HepG2 (cell line): ENCODE results near the gene ARL8B. TPM values are rescaled to one million over a fixed set of nuclear protein-coding genes. Genes with fewer than 3 reads are reported as not detected.

ENCODE experiments used
- CHCHD3 ChIP-seq: sonication (generic); formaldehyde crosslinking; IDR thresholded peaks from 2 replicates; pipeline ENCODE4 v1.8.0; 2022; ENCODE audit warnings: mild to moderate bottlenecking, missing genetic modification reagents, moderate library complexity
- DDIT3 ChIP-seq: sonication (generic); formaldehyde crosslinking; IDR thresholded peaks from 2 replicates; pipeline ENCODE4 v1.4.0; 2020; ENCODE audit warnings: mild to moderate bottlenecking, missing genetic modification reagents
- HDAC2 ChIP-seq: sonication (generic); formaldehyde crosslinking; IDR thresholded peaks from 2 replicates; pipeline ENCODE4 v1.4.0; 2020; ENCODE audit warnings: missing genetic modification reagents
- NAIF1 ChIP-seq: sonication (generic); formaldehyde crosslinking; IDR thresholded peaks from 2 replicates; pipeline ENCODE4 v1.5.0; 2020; ENCODE audit warnings: mild to moderate bottlenecking, missing genetic modification reagents, borderline replicate concordance
- NFIB ChIP-seq: sonication (generic); formaldehyde crosslinking; IDR thresholded peaks from 2 replicates; pipeline ENCODE4 v1.9.0; 2021; ENCODE audit warnings: missing genetic modification reagents, mild to moderate bottlenecking, borderline replicate concordance
- RFXAP ChIP-seq: sonication (generic); formaldehyde crosslinking; IDR thresholded peaks from 2 replicates; pipeline ENCODE4 v1.4.0; 2020; ENCODE audit warnings: missing genetic modification reagents, borderline replicate concordance
- SRSF9 ChIP-seq: fragments of 200-400 bp; formaldehyde crosslinking; IDR thresholded peaks from 2 replicates; pipeline ENCODE4 v1.6.1; 2018; ENCODE audit warnings: borderline replicate concordance, mild to moderate bottlenecking, low read depth, low read length; ENCODE audit not compliant: insufficient read depth, poor library complexity, severe bottlenecking
- XBP1 ChIP-seq: sonication (generic); formaldehyde crosslinking; IDR thresholded peaks from 2 replicates; pipeline ENCODE4 v1.5.0; 2020; ENCODE audit warnings: missing genetic modification reagents
- XRCC5 ChIP-seq: fragments of 200-400 bp; formaldehyde crosslinking; optimal IDR thresholded peaks from 2 replicates; pipeline ENCODE3; 2017; ENCODE audit warnings: mild to moderate bottlenecking, low read length
- ZBTB40 ChIP-seq, 2 experiments: fragments of 450-650 bp in 1 of 2; sonication (generic) in 1 of 2; formaldehyde crosslinking in 1 of 2; IDR thresholded peaks; 2 replicates each; pipeline versions ENCODE4 v1.6.1 to v1.8.0; 2016 to 2022; ENCODE audit warnings: antibody characterized with exemption in 1 of 2, mild to moderate bottlenecking in 1 of 2, missing genetic modification reagents in 1 of 2
- ZC3H4 ChIP-seq: sonication (generic); formaldehyde crosslinking; IDR thresholded peaks from 2 replicates; pipeline ENCODE4 v1.4.0; 2020; ENCODE audit warnings: missing genetic modification reagents, borderline replicate concordance
- ZFYVE20 ChIP-seq: sonication (generic); formaldehyde crosslinking; IDR thresholded peaks from 2 replicates; pipeline ENCODE4 v1.8.0; 2023; ENCODE audit warnings: low read depth, mild to moderate bottlenecking, moderate library complexity, missing genetic modification reagents, borderline replicate concordance
- ZKSCAN1 ChIP-seq: fragments of 150-350 bp; IDR thresholded peaks from 2 replicates; pipeline ENCODE4 v1.6.1; 2014; ENCODE audit warnings: low read length
- ZNF773 ChIP-seq: sonication (generic); formaldehyde crosslinking; IDR thresholded peaks from 2 replicates; pipeline ENCODE4 v1.4.0; 2020; ENCODE audit warnings: missing genetic modification reagents, borderline replicate concordance
- polyA plus RNA-seq, 8 experiments: library from polyadenylated mRNA; depleted of rRNA in 3 of 8; stranded (reverse) in 7 of 8; unstranded in 1 of 8; fragments of >200 nt; fragmentation: Illumina TruSeq in 4 of 8; extraction: Trizol in 4 of 8; gene quantifications; 2 replicates each; pipeline versions ENCODE4 v1.2.1 to v1.2.3, GENCODE V29; 2011 to 2016; ENCODE audit warnings: low read depth in 4 of 8, missing spikeins in 1 of 8, mixed read lengths in 1 of 8; ENCODE audit not compliant: insufficient read depth in 1 of 8
- total RNA-seq, 5 experiments: library from RNA; depleted of rRNA; stranded (reverse); fragments of >200 nt; fragmentation: Illumina TruSeq; extraction: Trizol; gene quantifications; 2 replicates each; pipeline ENCODE4 v1.2.3, GENCODE V29; 2016; ENCODE audit warnings: low read depth in 1 of 5
- TF ChIP-seq, protein P1 (sequence below): sonication (generic); formaldehyde crosslinking; IDR thresholded peaks from 2 replicates; pipeline ENCODE4 v1.9.0; 2021; ENCODE audit warnings: missing genetic modification reagents, borderline replicate concordance
- TF ChIP-seq, protein P2 (sequence below): sonication (generic); formaldehyde crosslinking; IDR thresholded peaks from 2 replicates; pipeline ENCODE4 v1.4.0; 2020; ENCODE audit warnings: missing genetic modification reagents, mild to moderate bottlenecking, borderline replicate concordance

Gene ARL8B
- total and polyA plus RNA-seq, 2 of the 13 experiments (the other 11 are each of a cell fraction or from before 2014, with no cell fraction given), result 23.5 to 30.4 TPM

DNA sequence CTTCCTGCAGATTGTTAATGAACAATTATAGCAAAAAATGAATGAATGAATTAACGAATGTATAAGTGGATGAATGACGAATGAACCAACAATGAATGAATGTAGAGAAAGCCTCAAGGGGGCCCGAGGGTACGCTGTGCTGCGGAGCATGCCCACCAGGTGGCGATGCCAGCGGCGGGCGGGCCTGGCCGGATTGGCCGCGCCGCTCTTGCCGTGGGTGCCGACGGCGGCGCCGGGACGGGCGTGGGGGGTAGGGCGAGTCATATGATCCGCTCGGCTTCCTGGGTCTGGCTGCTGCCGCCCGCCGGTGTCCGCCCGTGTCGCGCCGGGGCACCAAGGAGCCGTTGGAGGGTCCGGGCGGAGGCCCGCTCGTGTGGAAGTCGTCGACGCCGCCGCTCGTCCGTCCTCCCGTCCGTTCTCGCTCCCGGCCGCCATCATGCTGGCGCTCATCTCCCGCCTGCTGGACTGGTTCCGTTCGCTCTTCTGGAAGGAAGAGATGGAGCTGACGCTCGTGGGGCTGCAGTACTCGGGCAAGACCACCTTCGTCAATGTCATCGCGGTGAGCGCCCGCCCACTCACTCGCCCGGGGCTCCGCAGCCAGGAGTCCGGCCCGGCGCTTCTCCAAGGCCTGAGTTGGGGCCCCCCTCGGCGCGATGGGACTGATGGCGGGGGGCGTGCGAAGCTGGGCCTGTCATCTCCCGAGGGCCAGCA, at the start of gene ARL8B (continued):
- TF ChIP-seq ZBTB40 (IDR thresholded peaks at IDR 0.05) (no peak), ZBTB40 (CRISPR knock-in tag; IDR thresholded peaks at IDR 0.05) (peak; percentile 80), ZKSCAN1 (no peak), SRSF9 (no peak), NAIF1 (CRISPR knock-in tag) (peak; percentile 36; the same call in 1 of the 2 replicates), DDIT3 (CRISPR knock-in tag) (no peak), CHCHD3 (CRISPR knock-in tag) (no peak), ZFYVE20 (CRISPR knock-in tag) (no peak), HDAC2 (peak; percentile 69; the same call in 1 of the 2 replicates), XBP1 (CRISPR knock-in tag) (no peak), RFXAP (CRISPR knock-in tag) (peak; percentile 75), ZNF773 (CRISPR knock-in tag) (no peak), ZC3H4 (CRISPR knock-in tag) (no peak), XRCC5 (peak; percentile 90), NFIB (CRISPR knock-in tag) (no peak)
- TF ChIP-seq, protein P1, sequence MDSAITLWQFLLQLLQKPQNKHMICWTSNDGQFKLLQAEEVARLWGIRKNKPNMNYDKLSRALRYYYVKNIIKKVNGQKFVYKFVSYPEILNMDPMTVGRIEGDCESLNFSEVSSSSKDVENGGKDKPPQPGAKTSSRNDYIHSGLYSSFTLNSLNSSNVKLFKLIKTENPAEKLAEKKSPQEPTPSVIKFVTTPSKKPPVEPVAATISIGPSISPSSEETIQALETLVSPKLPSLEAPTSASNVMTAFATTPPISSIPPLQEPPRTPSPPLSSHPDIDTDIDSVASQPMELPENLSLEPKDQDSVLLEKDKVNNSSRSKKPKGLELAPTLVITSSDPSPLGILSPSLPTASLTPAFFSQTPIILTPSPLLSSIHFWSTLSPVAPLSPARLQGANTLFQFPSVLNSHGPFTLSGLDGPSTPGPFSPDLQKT, result peak; percentile 76; the same call in 1 of the 2 replicates
- TF ChIP-seq, protein P2, sequence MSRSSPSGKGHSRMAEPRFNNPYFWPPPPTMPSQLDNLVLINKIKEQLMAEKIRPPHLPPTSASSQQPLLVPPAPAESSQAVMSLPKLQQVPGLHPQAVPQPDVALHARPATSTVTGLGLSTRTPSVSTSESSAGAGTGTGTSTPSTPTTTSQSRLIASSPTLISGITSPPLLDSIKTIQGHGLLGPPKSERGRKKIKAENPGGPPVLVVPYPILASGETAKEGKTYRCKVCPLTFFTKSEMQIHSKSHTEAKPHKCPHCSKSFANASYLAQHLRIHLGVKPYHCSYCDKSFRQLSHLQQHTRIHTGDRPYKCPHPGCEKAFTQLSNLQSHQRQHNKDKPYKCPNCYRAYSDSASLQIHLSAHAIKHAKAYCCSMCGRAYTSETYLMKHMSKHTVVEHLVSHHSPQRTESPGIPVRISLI (CRISPR knock-in tag), result no peak
